Astrocyte of the hippocampus (primary cell): Measurements from ENCODE around the gene EPN2.

Experiments used
- DNase-seq: peaks from one replicate; pipeline ENCODE4 v3.0.0; 2011; ENCODE audit warnings: low read depth, low spot score

The EPN2 gene

GRCh38 chr17:19381741-19382444 lies 144.7 kb downstream of the EPN2 start:
- DNase-seq, result no peak

GRCh38 chr17:19382531-19383444 lies 145.6 kb downstream of the EPN2 start:
- no peak for DNase-seq

- DNase-seq, result no peak
These were observed 146.7 kb downstream of the EPN2 start for GRCh38 chr17:19383681-19384470.

DNA sequence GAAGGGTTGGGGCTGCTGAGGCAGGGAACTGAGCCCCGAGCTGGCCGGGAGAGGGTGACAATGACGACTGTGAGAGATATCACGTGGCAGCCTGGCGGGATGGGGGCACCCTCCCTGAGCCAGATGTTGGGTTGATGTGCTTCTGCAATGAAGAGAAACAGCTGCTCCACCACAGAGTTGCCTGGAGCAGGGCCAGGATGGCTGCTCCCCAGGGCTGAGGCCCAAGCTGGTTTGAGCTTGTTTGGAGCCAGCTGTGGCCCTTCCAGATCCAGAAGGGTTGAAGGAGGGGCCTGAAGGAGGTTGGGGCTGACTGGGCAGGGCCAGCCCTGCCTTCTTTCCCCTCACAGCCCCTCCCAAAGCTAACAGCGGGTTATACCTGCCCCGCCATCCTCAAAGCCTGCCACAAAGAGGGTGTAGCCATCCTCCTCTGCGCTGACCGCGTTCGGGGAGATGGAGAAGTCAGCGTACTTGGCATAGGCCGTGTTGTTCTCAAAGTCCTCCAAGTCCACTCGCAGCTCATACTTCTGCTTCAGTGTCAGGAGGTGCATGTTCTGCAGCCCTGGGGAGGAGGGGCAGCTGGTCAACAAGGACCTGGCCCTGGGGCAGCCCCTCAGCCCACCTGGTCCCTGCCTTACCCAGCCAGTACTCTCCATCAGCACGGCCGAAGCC lies 147.7 kb downstream of the EPN2 start:
- DNase-seq, result peak; percentile 46

DNA sequence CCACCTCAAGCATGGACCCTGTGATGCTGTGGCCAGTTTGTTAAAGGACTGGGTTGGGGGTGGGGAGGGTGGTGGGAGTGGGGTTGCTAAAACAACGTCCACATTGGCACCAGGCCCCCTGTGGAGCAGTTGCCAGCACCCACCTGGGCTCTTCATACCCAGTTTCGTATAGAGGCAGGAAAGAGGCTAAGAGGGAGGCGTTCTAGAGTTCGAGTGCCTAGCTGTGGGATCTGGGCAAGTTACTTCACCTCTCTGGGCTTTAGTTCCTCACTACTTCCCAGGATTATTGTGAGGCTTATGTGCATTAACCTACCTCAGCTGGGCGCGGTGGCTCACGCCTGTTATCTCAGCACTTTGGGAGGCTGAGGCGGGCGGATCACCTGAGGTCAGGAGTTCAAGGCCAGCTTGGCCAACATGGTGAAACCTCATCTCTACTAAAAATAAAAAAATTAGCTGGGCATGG lies 148.4 kb downstream of the EPN2 start:
- no peak for DNase-seq
